ENCODE data around the gene SGCG.
"Not testable (repeated sequence)": the region's sequence is repeated elsewhere in the genome, so short reads cannot be mapped to it uniquely, and the experiment has no call there.

Gene SGCG

GRCh38 chr13:23180711-23181110 is at the start of gene SGCG:
SGCG (plus strand) TSS chr13:23180979; CDS start chr13:23203695, 22,716 bp downstream.
- DNase-seq (ENCODE audit: low spot score), result no peak

GRCh38 chr13:23134542-23134941 is 46.2 kb upstream of the SGCG start:
- no peak for DNase-seq (ENCODE audit: low spot score)

- DNase-seq (ENCODE audit: low spot score), result no peak
Observed at GRCh38 chr13:23140492-23140891, 40.3 kb upstream of the SGCG start.

- no peak for DNase-seq (ENCODE audit: low spot score)
Observed at GRCh38 chr13:23141964-23142363, 38.8 kb upstream of the SGCG start.

GRCh38 chr13:23142607-23143006 is 38.2 kb upstream of the SGCG start:
- not testable (repeated sequence) for DNase-seq (ENCODE audit: low spot score)

GRCh38 chr13:23144431-23144830 is 36.3 kb upstream of the SGCG start:
- no peak for DNase-seq (ENCODE audit: low spot score)

GRCh38 chr13:23146006-23146405 is 34.8 kb upstream of the SGCG start:
- DNase-seq (ENCODE audit: low spot score), result no peak

GRCh38 chr13:23146811-23147625 is 33.8 kb upstream of the SGCG start:
- DNase-seq (ENCODE audit: low spot score), result no peak

GRCh38 chr13:23147827-23148226 is 33.0 kb upstream of the SGCG start:
- DNase-seq (ENCODE audit: low spot score), result no peak

- no peak for DNase-seq (ENCODE audit: low spot score)
Observed at GRCh38 chr13:23157781-23158180, 23.0 kb upstream of the SGCG start.

GRCh38 chr13:23159205-23159759 is 21.5 kb upstream of the SGCG start:
- peak; percentile 35 for DNase-seq (ENCODE audit: low spot score)

GRCh38 chr13:23159760-23160637 is 20.8 kb upstream of the SGCG start:
- no peak for DNase-seq (ENCODE audit: low spot score)

GRCh38 chr13:23160638-23161480 is 19.9 kb upstream of the SGCG start:
- DNase-seq (ENCODE audit: low spot score), result no peak

- no peak for DNase-seq (ENCODE audit: low spot score)
Observed at GRCh38 chr13:23161481-23161825, 19.3 kb upstream of the SGCG start.

GRCh38 chr13:23175920-23176319 is 4.9 kb upstream of the SGCG start:
- no peak for DNase-seq (ENCODE audit: low spot score)

- DNase-seq (ENCODE audit: low spot score), result no peak
Observed at GRCh38 chr13:23182142-23182541, 1.4 kb downstream of the SGCG start.

GRCh38 chr13:23183292-23183691 is 2.5 kb downstream of the SGCG start:
- DNase-seq (ENCODE audit: low spot score), result no peak

GRCh38 chr13:23185542-23185941 is 4.8 kb downstream of the SGCG start:
- DNase-seq (ENCODE audit: low spot score), result no peak

GRCh38 chr13:23201870-23202269 is 21.1 kb downstream of the SGCG start:
- no peak for DNase-seq (ENCODE audit: low spot score)

GRCh38 chr13:23202383-23202782 is 21.6 kb downstream of the SGCG start:
- no peak for DNase-seq (ENCODE audit: low spot score)

GRCh38 chr13:23203516-23203915 is 22.7 kb downstream of the SGCG start:
- no peak for DNase-seq (ENCODE audit: low spot score)

- no peak for DNase-seq (ENCODE audit: low spot score)
Observed at GRCh38 chr13:23205807-23206206, 25.0 kb downstream of the SGCG start.

Data from activated CD4-positive, alpha-beta T cell treated with anti-CD3 and anti-CD28 coated beads, Interleukin-2, Interleukin-4, amounts not matched to agents 100 ng/mL and 50 ng/mL, durations not matched to agents 16 hours and 8 hours (primary cell).